Measurements from ENCODE around the gene DFFB.

DFFB gene

DNA sequence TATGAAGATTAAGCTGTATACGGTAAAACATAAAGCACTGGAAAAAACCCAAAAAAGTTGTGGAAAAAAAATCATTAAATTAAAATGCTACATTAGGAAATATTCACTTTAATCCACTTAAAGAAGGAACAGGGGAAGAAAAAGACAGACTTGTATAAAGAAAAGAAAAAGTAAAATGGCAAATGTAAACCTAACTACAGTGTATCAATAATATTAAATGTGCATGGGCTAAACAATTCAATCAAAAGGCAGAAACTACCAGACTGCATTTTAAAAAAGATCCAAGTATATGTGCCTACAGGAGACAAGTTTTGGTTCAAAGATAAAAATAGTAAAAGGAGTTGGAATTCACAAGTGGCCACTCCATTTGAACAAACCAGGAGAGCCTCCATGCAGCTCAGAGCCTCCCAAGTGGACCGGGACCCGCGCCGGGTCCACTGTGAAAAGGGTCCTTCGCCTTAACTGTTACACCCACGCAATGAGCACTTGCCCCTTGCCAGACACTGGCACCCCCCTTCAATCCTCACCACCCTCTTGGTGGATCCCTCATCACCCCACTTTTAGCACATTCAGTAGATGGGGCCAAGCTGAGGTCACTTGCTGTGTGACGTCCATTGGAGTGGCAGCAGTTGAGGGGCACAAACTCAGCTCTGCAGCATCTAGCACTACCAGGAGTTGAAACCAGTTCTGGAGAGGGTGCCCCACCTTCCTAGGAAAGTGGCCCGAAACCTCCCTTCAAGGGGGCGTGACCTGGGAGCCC lies 41.9 kb downstream of the DFFB start:
- no peaks in the 10 kb centered on the region for H3K27me3 Mint-ChIP-seq
- H3K27ac Mint-ChIP-seq: peak overlapping the region; percentile 93 to 95
- DNase-seq (no peak), ATAC-seq (replicated peaks) (no peak)
- peak overlapping the region; percentile 84 to 97 for H3K4me3 Mint-ChIP-seq
- peaks cover 27 to 40% of the 10 kb centered on the region in 2 donors for H3K4me1 Mint-ChIP-seq (ENCODE audit: low read depth in 2 of 2)
- H3K36me3 Mint-ChIP-seq (ENCODE audit: insufficient read depth): peaks cover 18% of the 10 kb centered on the region
- H3K9me3 Mint-ChIP-seq: peaks cover 0 to 2% of the 10 kb centered on the region in 2 donors

DNA sequence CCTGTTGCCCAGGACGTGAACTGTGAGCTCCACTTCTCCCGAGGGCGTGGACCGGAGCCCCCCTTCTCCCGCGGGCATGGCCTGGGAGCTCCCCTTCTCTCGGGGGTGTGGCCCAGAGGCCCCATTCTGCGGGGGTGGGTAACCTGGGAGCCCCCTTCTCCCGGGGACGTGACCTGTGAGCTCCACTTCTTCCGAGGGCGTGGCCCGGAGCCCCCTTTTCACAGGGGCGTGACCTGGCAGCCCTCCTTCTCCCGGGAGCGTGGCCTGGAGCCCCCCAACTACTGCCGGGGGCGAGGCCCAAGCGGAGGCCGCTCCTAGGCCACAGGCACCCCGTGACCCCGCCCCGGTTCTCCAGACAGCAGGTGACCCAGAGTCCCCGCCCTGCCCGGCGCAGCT lies 42.5 kb downstream of the DFFB start:
- peak overlapping the region; percentile 84 to 97 for H3K4me3 Mint-ChIP-seq
- peaks cover 0 to 2% of the 10 kb centered on the region in 2 donors for H3K9me3 Mint-ChIP-seq
- peak overlapping the region; percentile 93 to 95 for H3K27ac Mint-ChIP-seq
- H3K4me1 Mint-ChIP-seq (ENCODE audit: low read depth in 2 of 2): peaks cover 27 to 40% of the 10 kb centered on the region in 2 donors
- peaks cover 18% of the 10 kb centered on the region for H3K36me3 Mint-ChIP-seq (ENCODE audit: insufficient read depth)
- DNase-seq (peak in 1 of 3 experiments; percentile 25), ATAC-seq (replicated peaks) (no peak)
- no peaks in the 10 kb centered on the region for H3K27me3 Mint-ChIP-seq

DNA sequence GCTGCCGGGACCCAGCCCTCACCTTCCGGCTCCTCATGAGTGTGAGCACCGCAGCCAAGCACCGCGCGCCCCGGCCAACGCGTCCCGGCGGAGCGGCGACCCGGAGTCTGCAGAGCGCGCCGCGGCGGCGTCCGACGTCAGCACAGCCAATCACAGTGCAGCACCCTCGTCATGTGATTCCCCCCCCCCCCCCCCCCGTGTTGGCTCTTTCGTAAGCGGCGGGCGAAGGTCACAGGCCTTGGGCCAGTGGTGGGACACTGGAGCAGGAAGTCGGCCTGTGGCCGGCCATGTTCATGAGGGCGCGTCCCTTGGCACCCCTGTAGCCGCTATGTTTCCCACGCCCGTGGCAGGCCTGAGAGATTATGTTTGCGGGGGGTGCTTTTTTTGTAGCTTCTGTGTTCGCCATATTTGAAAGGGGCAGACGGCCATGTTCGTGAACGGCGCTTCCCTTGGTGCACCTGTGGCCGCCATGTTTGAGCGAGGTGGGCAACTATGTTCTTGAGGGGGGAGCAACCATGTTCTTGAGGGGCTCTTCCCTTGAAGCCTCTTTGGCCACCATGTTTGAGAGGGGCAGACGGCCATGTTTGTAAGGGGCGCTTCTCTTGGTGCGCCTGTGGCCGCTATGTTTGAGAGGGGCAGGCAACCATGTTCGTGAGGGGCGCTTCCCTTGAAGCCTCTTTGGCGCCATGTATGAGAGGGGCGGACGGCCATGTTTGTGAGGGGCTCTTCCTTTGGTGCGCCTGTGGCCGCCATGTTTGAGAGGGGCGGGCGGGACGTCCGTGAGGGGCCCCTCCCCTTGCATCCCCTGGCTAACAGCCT lies 43.1 kb downstream of the DFFB start, which contains the start of gene C1orf174:
Gene C1orf174 (minus strand): TSS at position 123 of the 819 bp plus-strand sequence. CDS start 86 bp downstream, at position 37.
- H3K4me3 Mint-ChIP-seq: peak within 1 kb of the TSS; percentile 84 to 97
- peak within 1 kb of the TSS; percentile 93 to 95 for H3K27ac Mint-ChIP-seq
- peak; percentile 90 to 93 (median 91) for DNase-seq
- H3K27me3 Mint-ChIP-seq: no peaks in the 10 kb centered on the region
- H3K9me3 Mint-ChIP-seq: peaks cover 0 to 2% of the 10 kb centered on the region in 2 donors
- peak; percentile 80 for ATAC-seq (replicated peaks)
- peaks cover 15% of the 10 kb centered on the region for H3K36me3 Mint-ChIP-seq (ENCODE audit: insufficient read depth)
- H3K4me1 Mint-ChIP-seq (ENCODE audit: low read depth in 2 of 2): peaks cover 27 to 40% of the 10 kb centered on the region in 2 donors

DNA sequence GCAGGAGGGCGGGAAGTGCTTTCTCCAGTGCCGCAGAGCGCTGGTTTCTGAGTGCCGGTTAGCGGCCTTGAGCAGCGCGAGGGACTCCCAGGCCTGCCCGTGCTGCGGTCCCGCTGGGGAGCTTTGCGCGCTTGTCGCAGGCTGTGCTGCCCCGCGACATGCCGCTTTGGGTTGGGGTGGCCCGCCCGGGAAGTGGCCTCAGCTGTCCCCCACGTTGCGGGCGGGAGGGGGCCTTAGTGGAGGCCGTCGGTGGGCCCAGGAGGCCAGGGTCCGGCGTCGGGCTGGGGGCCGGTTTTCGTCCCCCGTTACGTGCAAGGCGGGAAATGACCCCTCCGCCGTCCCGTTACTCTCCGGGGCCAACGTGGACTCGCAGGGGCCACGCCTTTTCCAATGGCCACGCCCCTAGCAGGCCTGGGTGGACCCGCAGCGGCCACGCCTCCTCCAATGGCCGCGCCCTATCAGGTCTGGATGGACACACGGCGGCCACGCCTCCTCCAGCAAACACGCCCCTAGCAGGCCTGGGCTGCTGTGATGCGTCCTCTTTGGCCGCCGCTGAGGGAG lies 43.8 kb downstream of the DFFB start:
- H3K27ac Mint-ChIP-seq: peak overlapping the region; percentile 93 to 95
- peaks cover 27 to 36% of the 10 kb centered on the region in 2 donors for H3K4me1 Mint-ChIP-seq (ENCODE audit: low read depth in 2 of 2)
- DNase-seq (peak; percentile 75 to 83 (median 82)), ATAC-seq (replicated peaks) (peak; percentile 35)
- peaks cover 14% of the 10 kb centered on the region for H3K36me3 Mint-ChIP-seq (ENCODE audit: insufficient read depth)
- H3K4me3 Mint-ChIP-seq: peak overlapping the region; percentile 84 to 97
- H3K27me3 Mint-ChIP-seq: no peaks in the 10 kb centered on the region
- peaks cover 0 to 2% of the 10 kb centered on the region in 2 donors for H3K9me3 Mint-ChIP-seq

DNA sequence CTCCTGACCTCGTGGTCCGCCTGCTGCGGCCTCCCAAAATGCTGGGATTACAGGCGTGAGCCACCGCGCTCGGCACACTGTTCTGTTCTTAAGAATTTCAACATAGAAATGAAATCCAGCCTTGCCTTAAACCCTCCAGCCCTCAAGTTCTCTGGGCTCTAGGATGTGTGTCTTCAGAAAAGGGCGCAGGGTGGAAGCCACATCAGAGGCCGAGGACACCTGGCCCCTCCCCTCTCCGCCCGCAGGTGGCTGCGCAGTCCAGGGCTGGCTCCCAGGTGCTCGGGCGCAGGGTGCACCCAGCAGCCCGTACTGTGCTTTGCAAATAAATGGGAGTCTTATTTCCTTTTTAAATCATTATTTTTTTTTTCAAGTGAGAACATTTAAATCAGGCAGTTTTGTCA lies 44.8 kb downstream of the DFFB start:
- DNase-seq: no peak
- Mint-ChIP-seq H3K36me3 (ENCODE audit: insufficient read depth) (peaks cover 9% of the 10 kb centered on the region), H3K27me3 (no peaks in the 10 kb centered on the region), H3K9me3 (peaks cover 0 to 2% of the 10 kb centered on the region in 2 donors), H3K4me1 (ENCODE audit: low read depth in 2 of 2) (peaks cover 23 to 32% of the 10 kb centered on the region in 2 donors), H3K27ac (no peak overlapping the region), H3K4me3 (peak overlapping the region; percentile 84 to 97)
- no peak for ATAC-seq (replicated peaks)

DNA sequence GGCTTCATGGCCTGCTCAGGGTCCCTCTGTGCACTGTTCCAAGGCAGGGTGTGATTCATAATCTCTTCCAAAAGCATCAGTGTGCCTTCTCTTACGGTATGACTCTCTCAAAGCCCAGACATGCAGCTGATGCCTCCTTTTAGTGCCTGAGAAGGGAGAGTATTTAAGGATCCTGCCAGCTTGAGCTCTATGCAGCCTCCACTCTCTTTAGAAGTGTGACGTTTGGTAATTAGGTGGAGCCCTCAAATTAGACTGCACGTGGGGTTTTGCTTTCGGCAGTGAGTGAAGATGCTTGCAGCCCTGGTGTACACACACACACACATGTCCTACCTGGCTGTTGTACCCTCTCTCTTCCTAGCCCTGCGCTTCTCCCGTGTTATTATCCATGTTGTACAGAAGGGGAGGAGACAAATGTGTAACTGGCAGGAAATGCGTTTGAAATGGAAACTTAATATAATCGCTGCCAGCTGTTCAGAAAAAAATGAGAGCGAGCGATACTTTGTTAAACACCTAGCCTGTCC lies 45.4 kb downstream of the DFFB start:
- Mint-ChIP-seq H3K27me3 (no peaks in the 10 kb centered on the region), H3K4me3 (peak overlapping the region; percentile 84 to 97), H3K36me3 (ENCODE audit: insufficient read depth) (peaks cover 9% of the 10 kb centered on the region), H3K9me3 (peaks cover 0 to 2% of the 10 kb centered on the region in 2 donors), H3K27ac (peak overlapping the region; percentile 46 to 92), H3K4me1 (ENCODE audit: low read depth in 2 of 2) (peaks cover 23 to 32% of the 10 kb centered on the region in 2 donors)
- no peak for ATAC-seq (replicated peaks)
- DNase-seq: no peak

DNA sequence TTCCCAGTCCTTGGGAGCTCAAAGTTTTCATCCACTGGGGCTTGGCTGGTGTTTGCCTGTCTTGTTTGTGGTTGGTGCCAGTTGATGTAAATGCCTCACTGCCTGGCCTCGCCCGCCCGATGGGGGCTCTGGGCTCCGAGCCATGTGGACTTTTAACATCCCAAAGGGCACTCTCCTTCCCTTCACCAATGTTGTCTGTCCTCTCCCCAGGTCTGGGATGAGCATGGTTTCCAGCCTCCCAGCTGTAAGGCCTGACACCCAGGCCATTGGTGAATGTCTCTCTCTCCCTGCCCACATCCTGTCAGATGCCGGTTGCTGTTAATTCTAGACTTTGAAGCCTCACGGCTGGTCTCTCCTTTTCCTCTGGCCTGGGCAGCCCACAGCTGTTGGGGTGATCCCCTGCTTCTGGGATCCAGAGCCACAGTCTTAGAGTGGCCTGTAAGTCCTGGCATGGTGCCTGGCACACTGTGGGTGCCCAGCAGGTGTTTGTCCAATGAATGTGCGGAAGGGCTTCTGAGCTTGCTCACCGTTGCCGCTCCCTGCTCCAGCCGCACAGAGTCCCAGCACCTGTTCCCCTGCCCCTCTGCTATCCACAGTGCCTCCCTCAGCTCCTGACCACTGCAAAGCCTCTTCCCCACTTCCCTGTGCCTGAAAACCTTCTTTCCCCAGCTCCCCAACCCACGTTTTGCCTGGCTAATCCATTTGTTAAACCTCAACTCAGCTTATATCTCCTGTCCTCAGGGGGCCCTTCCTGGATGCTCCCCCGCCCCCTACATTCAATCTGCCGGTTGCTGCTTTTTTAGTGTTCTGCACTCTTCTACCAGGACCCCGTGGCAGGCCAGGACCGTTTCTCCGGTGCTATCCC lies 46.1 kb downstream of the DFFB start:
- peaks cover 0 to 1% of the 10 kb centered on the region in 2 donors for H3K9me3 Mint-ChIP-seq
- no peak for ATAC-seq (replicated peaks)
- no peak for DNase-seq
- H3K36me3 Mint-ChIP-seq (ENCODE audit: insufficient read depth): peaks cover 9% of the 10 kb centered on the region
- peak overlapping the region; percentile 69 to 92 for H3K27ac Mint-ChIP-seq
- H3K27me3 Mint-ChIP-seq: no peaks in the 10 kb centered on the region
- H3K4me1 Mint-ChIP-seq (ENCODE audit: low read depth in 2 of 2): peaks cover 23 to 28% of the 10 kb centered on the region in 2 donors
- H3K4me3 Mint-ChIP-seq: peak overlapping the region; percentile 84 to 97

DNA sequence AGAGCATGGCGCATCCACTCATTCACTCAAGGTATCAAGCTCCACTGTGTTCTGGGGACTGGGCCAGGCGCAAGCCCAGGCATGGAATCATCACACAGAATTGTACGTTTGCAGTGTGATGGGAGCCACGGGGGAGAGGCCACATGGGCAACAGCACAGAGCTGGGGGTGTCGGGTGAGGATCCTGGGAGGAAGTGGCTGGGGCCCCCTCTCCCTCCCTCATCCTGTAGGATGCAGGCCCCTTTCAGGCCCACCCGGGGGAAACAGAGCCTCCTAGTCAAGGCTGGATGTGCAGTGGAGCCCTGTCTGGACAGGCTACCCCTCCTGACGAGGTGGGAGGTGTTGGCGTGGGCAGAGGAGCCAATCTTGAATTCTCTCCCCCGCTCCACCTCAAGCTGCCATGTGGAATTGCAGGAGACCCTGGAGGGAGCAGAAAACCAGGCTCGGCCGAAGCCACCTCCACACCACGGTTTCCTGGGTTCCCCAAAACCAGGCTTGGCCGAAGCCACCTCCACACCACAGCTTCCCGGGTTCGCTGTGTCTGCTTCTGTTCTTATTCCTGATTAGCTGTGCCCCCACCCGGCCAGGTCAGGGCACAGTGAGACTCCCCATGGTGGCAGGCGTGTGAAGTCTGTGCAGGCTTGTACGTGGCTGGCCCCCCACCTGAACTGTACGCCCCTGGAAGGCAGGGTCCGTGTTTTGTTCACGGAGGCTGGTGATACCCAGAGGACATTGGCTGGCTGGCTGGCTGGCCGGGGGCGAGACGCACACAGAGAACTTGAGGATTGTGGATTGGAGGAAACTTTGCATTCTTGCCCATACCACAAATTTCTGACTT lies 46.9 kb downstream of the DFFB start:
- Mint-ChIP-seq H3K27ac (peak overlapping the region; percentile 69 to 92), H3K4me3 (peak overlapping the region in 1 of 2 donors; percentile 97), H3K36me3 (ENCODE audit: insufficient read depth) (peaks cover 8% of the 10 kb centered on the region), H3K27me3 (no peaks in the 10 kb centered on the region), H3K9me3 (no peaks in the 10 kb centered on the region), H3K4me1 (ENCODE audit: low read depth in 2 of 2) (peaks cover 19 to 20% of the 10 kb centered on the region in 2 donors)
- DNase-seq (no peak), ATAC-seq (replicated peaks) (no peak)

DNA sequence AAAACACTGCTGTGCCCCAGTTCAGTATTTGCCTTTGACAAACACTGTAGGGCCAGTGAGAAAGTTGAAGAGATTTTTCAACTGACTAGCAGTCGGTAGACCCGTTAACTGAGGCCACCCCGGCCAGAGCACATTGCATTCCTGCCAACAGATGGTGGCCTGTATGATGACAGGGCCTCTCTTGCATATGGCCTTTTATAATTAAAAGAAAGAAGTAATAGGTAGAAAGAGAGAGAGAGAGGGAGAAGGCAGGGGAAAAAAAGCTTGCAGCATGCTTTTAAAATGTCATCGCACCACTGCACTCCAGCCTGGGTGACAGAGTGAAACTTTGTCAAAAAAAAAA lies 47.5 kb downstream of the DFFB start:
- Mint-ChIP-seq H3K27me3 (peaks cover 0 to 4% of the 10 kb centered on the region in 2 donors), H3K4me3 (no peak overlapping the region), H3K4me1 (ENCODE audit: low read depth in 2 of 2) (peaks cover 17 to 20% of the 10 kb centered on the region in 2 donors), H3K9me3 (no peaks in the 10 kb centered on the region), H3K27ac (peak overlapping the region in 1 of 2 donors; percentile 68), H3K36me3 (ENCODE audit: insufficient read depth) (peaks cover 7% of the 10 kb centered on the region)
- ATAC-seq (replicated peaks): no peak
- no peak for DNase-seq

DNA sequence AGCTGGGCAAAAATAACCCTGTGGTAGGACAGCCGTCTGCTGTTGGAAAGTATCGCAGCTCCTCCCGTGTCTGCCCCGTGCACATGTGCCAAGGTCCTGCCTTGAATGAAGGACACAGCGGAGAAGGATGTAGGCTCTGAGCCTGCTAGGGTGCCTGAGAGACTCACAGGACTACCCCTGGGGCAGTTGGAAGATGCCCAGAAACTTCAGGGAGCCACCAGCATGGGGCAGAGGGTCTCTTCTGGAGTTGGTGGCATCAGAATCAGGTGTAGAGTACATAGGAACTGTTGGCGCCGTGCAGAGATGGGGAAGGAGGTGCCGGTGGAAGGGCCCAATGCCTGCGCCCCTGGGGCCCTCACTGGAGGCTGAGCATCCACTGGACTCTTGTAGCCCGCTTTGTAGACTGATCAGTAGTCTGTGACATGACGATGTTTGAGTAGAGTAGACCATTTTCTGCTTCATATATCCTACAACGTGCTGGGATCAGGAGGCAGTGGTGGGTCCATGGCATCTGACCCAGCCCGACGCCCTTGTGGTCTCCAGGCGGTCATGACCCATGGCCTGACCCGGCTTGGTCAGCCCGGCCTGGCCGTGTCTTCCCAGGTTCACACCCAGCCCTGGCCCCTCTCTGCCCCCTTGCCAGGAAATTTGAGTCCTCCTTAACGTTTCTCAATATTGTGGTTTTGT lies 48.1 kb downstream of the DFFB start:
- Mint-ChIP-seq H3K4me3 (no peak overlapping the region), H3K36me3 (ENCODE audit: insufficient read depth) (peaks cover 5% of the 10 kb centered on the region), H3K27ac (peak overlapping the region in 1 of 2 donors; percentile 68), H3K9me3 (no peaks in the 10 kb centered on the region), H3K4me1 (ENCODE audit: low read depth in 2 of 2) (peaks cover 15 to 17% of the 10 kb centered on the region in 2 donors), H3K27me3 (peaks cover 0 to 10% of the 10 kb centered on the region in 2 donors)
- DNase-seq (no peak), ATAC-seq (replicated peaks) (no peak)

DNA sequence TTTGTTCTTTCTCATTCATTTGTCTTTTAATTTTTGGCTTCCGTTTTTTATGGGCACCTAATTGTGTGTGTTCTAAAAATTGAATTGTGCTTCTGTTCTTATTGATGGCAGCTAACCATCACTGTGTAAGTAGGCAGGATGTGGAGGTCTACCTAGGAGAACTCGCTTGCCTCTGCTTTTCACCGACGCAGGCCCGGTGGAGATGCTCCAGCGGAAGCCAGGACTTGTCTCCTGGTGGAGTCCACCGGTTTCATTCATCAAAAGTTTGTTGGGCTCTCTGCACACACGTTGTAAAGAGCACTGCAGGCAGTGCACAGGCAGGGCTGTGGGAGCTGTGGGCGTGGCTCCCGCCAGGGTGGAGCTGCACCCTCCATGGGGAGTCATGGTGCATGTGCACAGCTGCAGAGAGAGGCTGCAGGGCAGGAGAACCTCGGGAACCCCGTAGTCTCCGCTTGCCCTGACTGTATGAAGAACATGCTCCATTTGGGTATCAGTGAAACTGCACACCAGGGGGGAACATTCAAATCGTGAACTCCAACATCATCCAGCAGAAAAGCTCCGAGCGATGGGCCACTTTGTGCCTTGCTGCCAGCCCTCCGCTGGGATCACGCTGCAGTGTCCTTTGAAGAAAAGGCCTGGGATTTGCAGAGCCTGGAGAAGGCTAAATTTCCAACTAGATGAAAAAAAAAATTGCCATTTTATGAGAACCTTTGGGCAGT lies 48.8 kb downstream of the DFFB start:
- H3K4me1 Mint-ChIP-seq (ENCODE audit: low read depth in 2 of 2): peaks cover 17 to 21% of the 10 kb centered on the region in 2 donors
- no peak overlapping the region for H3K4me3 Mint-ChIP-seq
- peaks cover 0 to 17% of the 10 kb centered on the region in 2 donors for H3K27me3 Mint-ChIP-seq
- ATAC-seq (replicated peaks): no peak
- H3K27ac Mint-ChIP-seq: no peak overlapping the region
- no peaks in the 10 kb centered on the region for H3K9me3 Mint-ChIP-seq
- H3K36me3 Mint-ChIP-seq (ENCODE audit: insufficient read depth): peaks cover 2% of the 10 kb centered on the region
- DNase-seq: no peak

Measured in effector memory CD8-positive, alpha-beta T cell (primary cell).